Neuronal stem cell (in vitro differentiated cells): Measurements from ENCODE around the gene RPS6KA1. TPM values are rescaled to one million over a fixed set of nuclear protein-coding genes. Genes with fewer than 3 reads are reported as not detected.

Experiments used
- small RNA-seq: library from polyadenylated mRNA; stranded (forward); fragments of <200 nt; extraction: miRNeasy Mini kit (QIAGEN cat#:217004); gene quantifications from one replicate; pipeline ENCODE3, GENCODE V24; 2013; ENCODE audit not compliant: insufficient read depth

RPS6KA1 gene

Small RNAs within 50 kb of the gene (small RNA-seq; reads per million reads assigned to genes)
- gene MIR1976, result 5.9 reads per million, percentile 30 among the genes with 10 or more reads in this experiment
- not detected for gene RF00019
- not detected for gene RNU7-29P
